A673 (cell line): Measurements from ENCODE around the gene RING1.

Experiments
- CTCF ChIP-seq: fragments of 300-800, 200-600 bp; sonication (generic); conservative IDR thresholded peaks from 2 replicates; pipeline ENCODE4 v1.5.1; 2017; ENCODE audit warnings: low read depth, mild to moderate bottlenecking, antibody characterized with exemption, low read length, moderate library complexity, mixed read lengths
- EZH2 ChIP-seq: fragments of 200-600 bp; sonication (generic); IDR thresholded peaks from 2 replicates; pipeline ENCODE4 v1.6.1; 2017; ENCODE audit warnings: borderline replicate concordance, low read depth, mild to moderate bottlenecking, mixed read lengths, antibody characterized with exemption, low read length; ENCODE audit not compliant: poor library complexity, severe bottlenecking

DNA sequence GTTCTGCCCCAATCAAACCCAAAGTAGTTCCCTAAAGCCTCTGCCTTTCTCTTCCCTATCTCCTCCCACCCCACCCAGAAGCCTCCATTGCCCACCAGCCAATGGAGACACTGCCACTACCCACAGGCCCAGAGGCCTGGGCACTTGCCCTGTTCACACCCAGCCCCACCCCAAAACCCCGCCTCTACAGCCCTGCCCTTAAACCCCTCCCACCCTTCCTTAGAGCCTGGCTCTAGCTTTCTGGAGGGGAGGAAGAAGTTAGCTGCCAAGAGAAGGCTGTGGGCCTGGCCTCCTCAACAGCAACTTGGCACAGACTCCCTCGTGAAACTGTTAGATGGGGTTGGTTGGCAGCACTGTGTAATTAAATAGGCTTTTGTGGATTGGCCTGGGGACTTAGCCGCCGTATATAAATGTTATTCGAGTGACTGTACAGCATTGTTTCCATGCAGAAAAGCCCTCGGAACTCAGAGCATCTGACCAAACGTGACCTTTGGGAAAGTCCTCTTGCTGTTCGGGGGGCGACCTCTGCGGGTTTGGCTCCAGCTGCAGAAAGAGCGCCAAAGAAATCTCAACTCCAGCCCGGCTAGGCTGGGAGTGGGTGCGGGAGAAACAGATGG, 47.5 kb upstream of the RING1 start:
- no peak for TF ChIP-seq EZH2
- no peak for TF ChIP-seq CTCF
